ENCODE data around the gene ADAMTS8. TPM values are rescaled to one million over a fixed set of nuclear protein-coding genes. Genes with fewer than 3 reads are reported as not detected.
A peak's percentile ranks its signal among the peaks of the same experiment; 100 is the strongest.

ADAMTS8 gene
- total and polyA plus RNA-seq, 2 donors (not counting 1 experiment from before 2014, with no cell fraction given): 15.0 to 18.8 TPM

DNA sequence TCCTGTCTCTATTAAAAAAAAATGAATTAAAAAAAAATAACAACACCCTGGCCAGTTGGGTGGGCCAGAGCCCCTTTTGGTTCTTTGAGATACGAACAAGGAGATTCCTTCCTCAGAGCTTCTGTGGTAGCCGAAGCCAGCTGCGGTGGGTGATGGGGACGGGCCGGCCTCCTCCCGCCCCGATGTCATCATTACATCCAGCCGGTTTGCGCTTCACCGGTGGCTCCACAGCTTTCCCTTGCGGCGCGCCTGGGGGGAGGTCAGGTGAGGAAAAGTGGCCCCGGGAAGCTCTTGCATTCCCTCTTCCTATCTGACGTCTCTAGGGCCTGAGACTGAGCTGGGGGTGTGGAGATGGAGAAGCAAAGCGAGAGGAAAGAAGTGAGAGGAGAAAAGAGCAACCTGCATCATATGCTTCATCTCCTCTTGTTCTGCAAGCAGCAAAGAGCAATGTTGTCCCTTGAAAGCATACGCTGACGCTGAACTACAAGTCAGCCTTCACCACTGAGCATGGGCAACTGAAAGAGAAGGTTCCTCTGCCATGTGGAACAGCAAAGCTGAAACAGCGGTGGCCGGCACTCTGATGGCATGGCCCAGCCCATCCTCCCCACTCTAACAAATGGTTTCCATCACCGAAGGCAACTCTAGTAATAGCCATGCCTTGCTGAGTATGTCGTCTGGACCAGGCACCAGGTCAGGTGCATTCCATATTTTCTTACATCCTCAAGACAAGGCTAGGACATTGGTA is 6.0 kb downstream of the ADAMTS8 start:
- no peak overlapping the region for H3K4me3 ChIP-seq (replicated peaks in 1 of 4; ENCODE audit: control extremely low read depth in 1 of 4, insufficient read depth in 1 of 4, low read depth in 3 of 4, low read length in 4 of 4)
- H3K27me3 ChIP-seq (ENCODE audit: control insufficient read depth, insufficient read depth, low read length): peaks cover 35% of the 10 kb centered on the region

DNA sequence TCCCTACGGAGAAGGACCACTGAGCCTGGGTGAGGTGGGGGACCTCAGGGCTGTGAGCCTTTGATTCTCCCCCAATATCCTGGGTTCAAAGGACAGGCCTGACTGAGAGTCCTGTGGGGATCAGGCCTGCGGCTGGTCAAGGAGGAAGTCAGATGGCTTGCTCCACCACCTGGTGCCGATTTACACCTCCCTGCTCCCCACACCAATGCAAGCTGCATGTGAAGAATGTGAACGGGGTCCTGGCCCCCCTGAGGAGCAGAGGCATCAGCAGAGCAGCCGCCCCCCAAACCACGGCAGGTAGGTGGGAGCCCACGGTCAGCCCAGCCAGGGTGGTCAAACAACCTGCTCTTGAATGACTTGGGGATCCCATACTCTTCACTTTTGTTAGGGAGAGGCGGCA is 6.7 kb downstream of the ADAMTS8 start:
- Histone ChIP-seq H3K9ac (ENCODE audit: insufficient read depth, low read length) (no peak overlapping the region), H3K27ac (ENCODE audit: insufficient read depth, low read length) (no peak overlapping the region), H3K79me2 (ENCODE audit: control insufficient read depth, insufficient read depth, low read length) (no peaks in the 10 kb centered on the region), H3K27me3 (ENCODE audit: control insufficient read depth, insufficient read depth, low read length) (peaks cover 28% of the 10 kb centered on the region), H3K4me2 (ENCODE audit: extremely low read depth, insufficient read depth, low read length) (no peak overlapping the region), H3K4me1 (ENCODE audit: control insufficient read depth, extremely low read depth, insufficient read depth, low read length) (peaks cover 18% of the 10 kb centered on the region), H3K36me3 (ENCODE audit: control insufficient read depth, insufficient read depth, low read length) (no peaks in the 10 kb centered on the region), H2AFZ (ENCODE audit: low read length) (no peak overlapping the region), H3K9me3 (ENCODE audit: control insufficient read depth, insufficient read depth, low read depth, low read length) (no peaks in the 10 kb centered on the region), H3K4me3 (replicated peaks in 1 of 4; ENCODE audit: control extremely low read depth in 1 of 4, insufficient read depth in 1 of 4, low read depth in 3 of 4, low read length in 4 of 4) (no peak overlapping the region), H4K20me1 (ENCODE audit: control insufficient read depth, extremely low read depth, insufficient read depth, low read length) (no peaks in the 10 kb centered on the region)
- no peak for DNase-seq (ENCODE audit: low read depth in 2 of 2)
- no peak for TF ChIP-seq EZH2 (IDR thresholded peaks at IDR 0.05; ENCODE audit: low read length, missing control alignments)
- TF ChIP-seq, protein P1, sequence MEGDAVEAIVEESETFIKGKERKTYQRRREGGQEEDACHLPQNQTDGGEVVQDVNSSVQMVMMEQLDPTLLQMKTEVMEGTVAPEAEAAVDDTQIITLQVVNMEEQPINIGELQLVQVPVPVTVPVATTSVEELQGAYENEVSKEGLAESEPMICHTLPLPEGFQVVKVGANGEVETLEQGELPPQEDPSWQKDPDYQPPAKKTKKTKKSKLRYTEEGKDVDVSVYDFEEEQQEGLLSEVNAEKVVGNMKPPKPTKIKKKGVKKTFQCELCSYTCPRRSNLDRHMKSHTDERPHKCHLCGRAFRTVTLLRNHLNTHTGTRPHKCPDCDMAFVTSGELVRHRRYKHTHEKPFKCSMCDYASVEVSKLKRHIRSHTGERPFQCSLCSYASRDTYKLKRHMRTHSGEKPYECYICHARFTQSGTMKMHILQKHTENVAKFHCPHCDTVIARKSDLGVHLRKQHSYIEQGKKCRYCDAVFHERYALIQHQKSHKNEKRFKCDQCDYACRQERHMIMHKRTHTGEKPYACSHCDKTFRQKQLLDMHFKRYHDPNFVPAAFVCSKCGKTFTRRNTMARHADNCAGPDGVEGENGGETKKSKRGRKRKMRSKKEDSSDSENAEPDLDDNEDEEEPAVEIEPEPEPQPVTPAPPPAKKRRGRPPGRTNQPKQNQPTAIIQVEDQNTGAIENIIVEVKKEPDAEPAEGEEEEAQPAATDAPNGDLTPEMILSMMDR (conservative IDR thresholded peaks at IDR 0.05 in 1 of 2, IDR thresholded peaks at IDR 0.05 in 1 of 2; ENCODE audit: low read depth in 1 of 2, low read length in 2 of 2): no peak

More for the DNA sequence above, 6.0 kb downstream of the ADAMTS8 start:
- no peaks in the 10 kb centered on the region for H3K9me3 ChIP-seq (ENCODE audit: control insufficient read depth, insufficient read depth, low read depth, low read length)
- no peak overlapping the region for H2AFZ ChIP-seq (ENCODE audit: low read length)
- H3K79me2 ChIP-seq (ENCODE audit: control insufficient read depth, insufficient read depth, low read length): no peaks in the 10 kb centered on the region
- no peaks in the 10 kb centered on the region for H4K20me1 ChIP-seq (ENCODE audit: control insufficient read depth, extremely low read depth, insufficient read depth, low read length)
- H3K4me2 ChIP-seq (ENCODE audit: extremely low read depth, insufficient read depth, low read length): no peak overlapping the region
- no peak for TF ChIP-seq EZH2 (IDR thresholded peaks at IDR 0.05; ENCODE audit: low read length, missing control alignments)
- TF ChIP-seq, protein P1 (conservative IDR thresholded peaks at IDR 0.05 in 1 of 2, IDR thresholded peaks at IDR 0.05 in 1 of 2; ENCODE audit: low read depth in 1 of 2, low read length in 2 of 2): no peak
- H3K4me1 ChIP-seq (ENCODE audit: control insufficient read depth, extremely low read depth, insufficient read depth, low read length): peaks cover 18% of the 10 kb centered on the region
- no peaks in the 10 kb centered on the region for H3K36me3 ChIP-seq (ENCODE audit: control insufficient read depth, insufficient read depth, low read length)
- H3K27ac ChIP-seq (ENCODE audit: insufficient read depth, low read length): no peak overlapping the region
- H3K9ac ChIP-seq (ENCODE audit: insufficient read depth, low read length): no peak overlapping the region
- no peak for DNase-seq (ENCODE audit: low read depth in 2 of 2)

DNA sequence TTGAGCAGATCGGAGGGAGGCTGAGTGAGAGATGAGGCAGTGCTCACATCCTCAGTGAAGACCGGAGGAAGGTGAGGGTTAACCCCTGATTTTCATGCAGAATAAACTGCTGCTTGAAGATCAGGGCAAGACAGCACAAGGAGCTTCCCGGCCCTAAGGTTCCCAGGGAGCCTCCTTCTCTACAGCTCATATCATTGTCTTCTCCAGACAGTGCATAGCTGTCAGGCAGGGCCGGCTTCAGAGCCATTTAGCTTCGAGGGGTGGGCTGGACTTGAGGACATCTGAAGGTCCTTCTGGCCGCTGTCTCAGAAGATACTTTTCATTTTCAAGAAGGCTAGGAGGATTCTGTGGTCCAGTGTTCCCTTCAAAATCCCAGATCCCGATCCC is 7.2 kb downstream of the ADAMTS8 start:
- TF ChIP-seq, protein P1 (conservative IDR thresholded peaks at IDR 0.05 in 1 of 2, IDR thresholded peaks at IDR 0.05 in 1 of 2; ENCODE audit: low read depth in 1 of 2, low read length in 2 of 2): no peak
- TF ChIP-seq EZH2 (IDR thresholded peaks at IDR 0.05; ENCODE audit: low read length, missing control alignments): no peak
- Histone ChIP-seq H3K4me2 (ENCODE audit: extremely low read depth, insufficient read depth, low read length) (peak overlapping the region; percentile 28), H4K20me1 (ENCODE audit: control insufficient read depth, extremely low read depth, insufficient read depth, low read length) (no peaks in the 10 kb centered on the region), H2AFZ (ENCODE audit: low read length) (no peak overlapping the region), H3K27me3 (ENCODE audit: control insufficient read depth, insufficient read depth, low read length) (peaks cover 23% of the 10 kb centered on the region), H3K36me3 (ENCODE audit: control insufficient read depth, insufficient read depth, low read length) (no peaks in the 10 kb centered on the region), H3K4me1 (ENCODE audit: control insufficient read depth, extremely low read depth, insufficient read depth, low read length) (peaks cover 18% of the 10 kb centered on the region), H3K9me3 (ENCODE audit: control insufficient read depth, insufficient read depth, low read depth, low read length) (no peaks in the 10 kb centered on the region), H3K27ac (ENCODE audit: insufficient read depth, low read length) (peak overlapping the region; percentile 13), H3K9ac (ENCODE audit: insufficient read depth, low read length) (no peak overlapping the region), H3K4me3 (replicated peaks in 1 of 4; ENCODE audit: control extremely low read depth in 1 of 4, insufficient read depth in 1 of 4, low read depth in 3 of 4, low read length in 4 of 4) (no peak overlapping the region), H3K79me2 (ENCODE audit: control insufficient read depth, insufficient read depth, low read length) (no peaks in the 10 kb centered on the region)
- DNase-seq (ENCODE audit: low read depth in 2 of 2): no peak
